HG03108 (cell line): Measurements from ENCODE around the gene SYT15.

Source experiments
- ATAC-seq: cut with Tn5 transposase; IDR thresholded peaks from one replicate; pipeline ENCODE4 v1.9.1; 2021; ENCODE audit warnings: moderate library complexity; ENCODE audit not compliant: unreplicated experiment

The SYT15 gene

DNA sequence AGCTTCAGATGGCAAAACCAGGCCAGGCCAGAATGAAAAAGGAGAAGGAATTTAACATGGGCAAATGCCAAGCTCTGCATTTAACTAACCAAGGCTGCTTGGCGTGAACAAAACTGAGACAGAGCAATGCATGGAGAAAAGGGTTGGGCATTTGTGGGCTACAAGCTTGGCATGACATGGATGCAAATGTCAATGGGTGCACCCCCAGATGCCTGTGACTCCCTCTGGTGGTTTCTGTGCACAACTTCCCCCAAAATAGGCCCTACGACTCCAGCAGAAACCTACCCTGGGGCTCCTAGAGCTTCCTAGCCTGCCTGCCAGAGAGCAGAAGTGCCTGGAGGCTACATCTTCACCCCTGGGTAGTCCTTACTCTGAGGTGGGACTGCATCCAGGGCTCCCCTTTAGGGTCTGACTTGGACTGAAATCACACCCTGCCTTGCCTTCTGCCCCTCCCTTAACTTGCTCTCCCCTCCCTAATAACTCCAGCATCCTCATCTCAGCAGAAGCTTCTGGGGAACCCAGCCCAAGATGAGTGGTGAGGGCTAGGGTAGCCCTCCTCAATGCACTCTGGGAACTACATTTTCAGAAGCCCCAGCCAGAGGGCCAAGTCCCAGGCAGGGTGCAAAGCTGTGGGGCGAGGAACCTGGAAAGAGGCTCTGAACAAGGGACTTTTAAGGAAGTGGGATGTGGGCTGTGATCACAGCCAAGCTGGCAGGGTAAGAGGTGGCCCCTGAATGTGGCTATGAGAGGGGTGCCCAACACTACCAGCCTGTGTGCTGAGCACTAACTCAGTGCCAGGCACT, 33.7 kb upstream of the SYT15 start:
- no peak for ATAC-seq

DNA sequence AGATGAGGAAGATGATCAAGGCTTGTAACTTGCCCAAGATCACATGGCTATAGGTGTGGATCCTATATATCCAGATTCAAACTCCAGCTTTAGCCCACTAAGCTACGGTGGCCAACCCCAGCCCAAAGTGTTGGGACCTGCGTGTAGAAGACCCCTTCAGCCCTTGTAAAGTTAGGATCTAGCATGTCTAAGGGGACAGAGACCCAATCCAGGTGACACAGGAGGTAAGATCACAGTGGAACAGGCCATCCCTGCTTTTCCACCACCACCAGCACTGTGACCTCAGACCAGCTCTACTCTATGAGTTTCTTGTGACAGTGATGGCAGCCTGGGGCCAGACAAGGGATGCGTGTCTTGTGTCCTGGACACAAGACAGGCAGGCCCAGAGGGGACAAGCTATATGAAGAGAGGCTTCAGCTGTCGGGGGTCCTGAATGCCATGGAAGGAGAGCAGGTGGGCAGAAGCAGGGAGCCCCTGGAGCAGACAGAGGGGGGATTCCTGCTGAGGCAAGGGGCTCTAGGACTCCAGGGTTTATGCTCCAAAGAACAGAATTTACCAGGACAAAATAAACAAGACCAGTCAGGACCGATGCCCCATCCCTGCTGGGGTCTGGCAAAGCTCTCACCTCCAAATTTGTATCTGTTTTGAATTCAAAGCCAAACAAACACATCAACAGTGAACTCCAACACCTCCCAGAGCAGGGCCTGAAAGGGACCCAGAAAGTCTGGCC, 32.9 kb upstream of the SYT15 start:
- no peak for ATAC-seq

DNA sequence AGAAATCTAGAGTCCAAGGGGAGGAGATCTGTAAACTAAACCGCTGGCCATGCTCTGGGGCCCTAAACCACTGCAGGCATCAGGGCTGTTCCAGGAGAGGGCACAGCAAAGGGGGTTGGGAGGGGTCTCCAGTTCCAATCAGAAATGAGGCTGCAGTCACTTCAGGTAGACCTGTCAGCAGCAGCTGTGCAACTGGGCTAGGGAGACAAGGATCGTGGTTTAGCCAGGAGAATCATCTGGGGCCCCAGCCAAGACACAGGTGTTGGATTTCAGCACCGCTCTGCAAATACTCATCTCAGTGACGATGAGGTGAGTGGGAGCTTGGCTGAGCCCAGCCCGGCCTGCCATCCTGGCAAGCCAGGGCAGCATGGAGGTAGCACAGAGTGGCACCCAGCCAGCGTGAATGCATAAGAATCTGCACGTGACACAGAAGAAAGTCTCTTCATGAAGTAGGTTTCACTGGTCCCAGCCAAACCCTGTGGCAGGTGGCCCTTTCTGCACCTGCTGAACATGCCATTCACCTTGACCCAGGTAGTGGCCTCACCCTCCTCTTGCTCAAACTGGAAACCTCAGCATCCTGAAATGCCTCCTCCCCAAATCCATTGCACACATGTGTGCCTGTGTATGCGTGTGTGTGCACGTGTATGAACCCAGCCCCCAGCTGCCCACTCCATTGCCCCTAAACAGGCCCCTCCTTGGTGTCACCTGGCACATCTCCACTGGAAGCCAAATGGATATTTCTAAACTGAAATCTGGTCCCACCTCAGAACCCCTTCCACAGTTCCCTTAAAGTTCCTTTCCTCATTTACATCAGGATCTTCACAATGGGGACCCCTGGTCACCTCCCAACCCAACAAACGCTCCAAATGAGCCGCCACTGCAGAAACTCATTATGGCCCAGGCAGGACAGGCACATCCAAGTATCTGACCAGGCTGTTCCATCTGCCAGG, 32.1 kb upstream of the SYT15 start:
- no peak for ATAC-seq

DNA sequence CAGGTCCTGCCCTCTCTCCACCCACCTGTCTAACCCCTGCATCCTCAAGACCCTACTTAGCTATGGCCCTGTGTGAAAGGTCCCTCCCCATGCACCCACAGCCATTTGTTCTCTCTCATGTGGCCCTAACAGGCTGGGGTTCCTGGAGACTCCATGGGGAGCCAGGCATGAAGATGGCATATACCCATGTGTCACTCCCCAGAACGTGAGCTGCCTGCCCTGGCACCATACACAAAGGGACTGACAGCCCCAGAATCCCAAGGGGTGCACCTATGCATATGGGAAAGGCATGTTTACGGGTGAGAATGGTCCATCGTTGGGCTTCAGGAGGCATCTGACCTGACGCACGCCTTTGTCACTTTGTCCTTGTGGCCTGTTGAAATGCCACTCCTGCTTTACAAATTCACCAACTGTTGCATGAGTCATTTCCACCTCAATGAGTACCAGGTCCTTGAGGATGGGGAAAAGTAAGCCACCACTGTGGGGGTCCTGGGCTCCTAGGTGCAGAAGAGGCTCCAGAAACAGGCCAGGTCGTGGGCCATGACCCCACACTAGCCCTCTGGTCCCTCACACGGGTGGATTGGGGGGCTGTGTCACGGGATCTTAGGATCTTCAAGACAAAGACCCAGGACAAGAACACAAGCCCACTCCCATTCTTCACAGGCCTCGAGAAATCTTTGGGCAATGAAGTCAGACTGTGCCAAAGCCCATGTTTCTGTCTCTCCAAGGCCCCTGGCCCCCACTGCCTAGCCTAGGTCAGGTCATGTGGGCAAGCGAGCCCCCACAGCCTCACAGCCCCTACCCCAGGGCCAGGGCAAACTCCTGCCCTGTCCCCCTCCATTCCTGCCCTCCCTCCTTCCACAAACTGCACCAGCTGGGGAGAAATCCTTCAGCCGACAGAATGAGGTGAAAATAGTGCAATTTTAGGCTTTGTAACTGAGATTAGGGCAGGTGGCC, 31.1 kb upstream of the SYT15 start:
- no peak for ATAC-seq

DNA sequence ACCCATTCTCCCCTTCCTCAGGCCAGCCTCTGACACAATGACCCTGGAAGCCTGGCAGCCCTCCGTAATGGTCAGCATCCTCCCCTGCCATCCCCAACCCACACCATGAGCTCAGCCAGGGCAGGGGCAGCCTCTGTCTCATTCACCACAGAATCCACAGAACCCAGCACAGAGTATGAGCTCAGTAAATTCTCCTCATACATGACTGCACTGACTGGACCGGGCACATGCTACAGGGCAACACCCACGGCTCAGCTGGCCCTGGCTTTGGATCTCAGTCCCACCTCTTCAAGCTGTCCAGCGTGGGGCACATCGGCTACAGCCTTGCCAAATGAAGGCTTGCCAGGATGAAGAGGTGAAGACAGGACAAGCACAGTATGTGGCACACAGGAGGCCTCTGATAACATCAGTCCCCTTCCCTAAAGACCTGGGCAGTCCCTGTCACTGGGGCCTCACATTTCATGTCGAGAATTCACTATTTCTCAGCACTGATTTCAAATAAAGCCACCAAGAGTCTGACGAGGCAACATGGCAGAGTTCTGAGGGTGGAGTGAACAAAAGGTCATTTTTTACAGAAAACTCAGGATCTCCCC, 30.3 kb upstream of the SYT15 start:
- ATAC-seq = no peak

DNA sequence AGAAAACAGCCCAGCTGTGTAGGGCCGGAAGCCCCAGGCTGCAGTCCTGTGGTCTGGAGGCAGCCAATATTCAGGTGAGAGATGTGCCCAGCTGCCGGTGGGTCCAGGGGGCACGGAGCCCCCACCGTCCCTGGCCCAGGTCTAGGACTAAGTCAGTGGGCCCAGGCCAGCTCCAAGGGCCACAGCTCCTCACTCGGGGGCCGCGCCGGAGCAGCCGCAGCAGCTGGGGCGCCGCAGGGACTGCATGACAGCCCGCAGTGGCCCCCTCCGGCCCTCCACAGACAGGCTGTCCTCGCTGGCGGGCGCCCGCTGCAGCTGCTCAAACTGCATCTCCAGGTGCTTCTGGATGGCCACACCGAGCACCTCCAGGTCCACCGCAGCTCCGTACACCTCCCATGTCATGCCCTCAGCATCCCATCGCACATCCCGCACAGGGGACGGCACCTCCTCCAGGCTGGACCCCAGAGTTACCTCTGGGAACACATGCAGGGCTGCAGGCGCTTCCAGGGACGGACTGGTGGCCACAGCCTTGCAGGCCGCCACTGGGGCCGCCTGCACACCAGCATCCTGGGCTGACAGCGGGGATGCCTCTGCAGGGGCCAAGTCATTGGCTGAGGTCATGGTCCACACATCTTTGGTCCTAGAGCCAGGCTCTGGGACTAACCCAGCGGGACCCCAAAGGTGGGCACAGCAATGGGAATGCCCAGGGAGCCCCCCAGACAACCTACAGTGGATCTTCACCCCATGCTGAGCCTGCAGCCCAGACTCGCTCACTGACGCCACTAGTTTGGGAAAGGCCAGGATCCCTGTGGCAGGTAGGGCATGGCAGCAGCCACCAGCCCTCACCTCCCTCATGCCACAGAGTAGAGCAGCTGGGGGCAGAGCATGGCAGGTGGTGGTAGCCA, 29.5 kb upstream of the SYT15 start:
- no peak for ATAC-seq

DNA sequence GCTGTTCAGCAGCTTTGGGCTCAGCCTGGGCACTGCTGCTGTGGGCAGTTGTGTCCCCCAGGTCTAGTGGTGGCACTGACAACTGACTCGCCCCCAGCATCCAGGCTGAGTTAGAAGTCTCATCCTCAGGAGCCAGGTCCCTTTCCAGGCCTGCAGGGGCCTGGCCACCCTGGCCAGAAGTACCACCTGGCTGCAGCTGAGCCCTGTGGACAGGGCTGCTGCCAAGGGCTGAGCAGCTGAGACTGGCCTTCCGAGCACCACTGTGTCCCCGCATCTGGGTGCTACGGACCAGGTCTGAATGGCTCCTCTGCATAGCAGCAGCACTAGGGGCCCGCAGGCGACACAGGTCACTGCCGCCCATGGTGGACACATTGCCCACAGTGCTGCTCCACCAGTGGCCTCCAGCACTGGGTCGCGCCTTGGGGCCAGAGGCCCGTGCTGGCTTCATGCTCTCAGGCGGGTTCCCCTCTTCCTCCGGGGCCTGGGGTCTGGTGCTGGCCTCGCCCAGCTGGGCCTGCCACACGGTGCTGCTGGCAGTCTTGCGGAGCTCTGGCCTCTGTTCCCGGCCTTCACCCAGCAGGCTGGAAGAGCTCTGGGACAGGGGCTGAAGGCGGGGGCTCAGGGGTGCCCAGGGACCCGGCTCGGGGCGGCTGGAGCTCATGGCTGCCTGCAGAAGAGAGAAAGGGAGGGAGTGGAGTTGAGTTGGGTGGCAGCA, 28.7 kb upstream of the SYT15 start:
- no peak for ATAC-seq

DNA sequence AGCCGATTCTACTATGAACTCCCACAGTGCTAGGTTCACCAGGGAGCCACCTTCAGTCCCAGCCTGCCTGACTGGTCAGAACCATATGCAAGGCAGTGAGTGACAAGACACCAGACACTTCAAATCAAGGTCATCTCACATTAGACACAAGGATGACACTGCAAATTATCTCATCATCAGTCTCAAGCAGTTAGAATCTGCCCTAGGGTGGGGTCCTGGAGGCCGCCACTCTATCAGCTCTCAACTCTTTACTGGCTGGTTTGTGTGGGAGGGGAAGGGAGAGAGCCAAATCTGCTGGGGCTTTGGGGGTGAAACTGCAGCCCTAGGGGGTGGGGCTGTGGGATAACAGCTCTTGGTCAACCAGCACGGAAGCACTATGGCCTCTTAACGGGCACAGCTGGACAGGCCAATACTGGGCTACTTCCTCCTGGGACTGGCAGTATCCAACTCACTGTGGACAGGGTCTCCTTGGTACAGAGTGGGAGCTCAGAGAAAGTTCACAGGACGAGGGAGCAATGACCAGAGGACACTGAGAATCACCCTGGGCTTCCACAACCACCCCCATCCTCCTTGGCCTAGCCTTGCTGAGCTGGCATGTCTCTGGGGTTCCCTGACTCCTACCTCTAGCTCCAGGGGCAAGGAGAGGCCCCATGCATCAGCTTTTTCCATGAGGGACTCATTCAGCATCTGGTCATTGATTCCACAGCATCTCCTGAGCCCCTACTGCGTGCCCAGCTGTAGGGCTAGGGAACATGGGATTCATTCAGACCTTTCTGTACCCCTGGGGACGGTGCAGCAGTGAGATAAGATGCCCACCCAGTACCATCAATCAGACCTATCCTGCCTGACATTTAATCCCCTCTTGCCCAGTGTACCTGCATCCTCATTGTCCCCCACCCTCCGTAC, 27.9 kb upstream of the SYT15 start:
- ATAC-seq = no peak

DNA sequence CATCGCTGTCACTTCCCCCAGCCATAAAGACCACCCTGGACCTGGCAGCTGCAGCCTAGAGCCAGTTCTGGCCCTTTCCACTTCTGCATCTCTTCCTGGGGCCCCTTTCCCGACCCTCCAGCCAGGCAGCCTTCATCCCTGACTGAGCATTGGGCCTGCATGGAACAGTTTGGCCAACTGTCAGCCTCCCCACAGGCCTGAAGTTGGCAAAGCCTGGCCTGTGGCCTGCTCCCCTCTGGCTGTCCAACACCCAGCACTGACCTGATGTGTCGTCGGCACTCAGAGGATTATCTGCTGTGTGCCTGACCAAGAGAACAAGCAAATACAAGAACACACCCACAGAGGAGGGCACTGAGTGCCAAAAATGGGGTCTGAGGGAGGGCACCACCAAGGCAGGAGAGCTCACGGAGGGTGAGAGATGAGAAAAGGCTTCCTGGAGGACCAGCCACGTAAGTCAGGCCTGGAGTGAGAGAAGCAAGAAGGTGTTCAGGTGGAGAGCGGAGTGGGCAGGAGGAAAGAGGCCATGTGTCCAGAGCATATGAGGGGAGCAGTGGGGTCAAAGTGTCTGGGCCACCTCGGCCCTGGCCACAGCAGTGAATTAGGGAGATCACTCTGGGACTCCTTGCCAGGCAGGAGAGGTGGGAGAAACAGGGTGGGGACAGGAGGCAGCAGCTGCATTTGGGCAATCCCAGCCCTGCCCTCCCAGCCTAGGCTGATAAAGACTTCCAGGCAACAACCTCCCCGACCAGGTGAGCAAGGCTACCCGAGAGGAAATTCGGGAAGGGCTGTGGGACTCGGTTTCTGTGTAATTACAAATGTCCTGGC, 27.0 kb upstream of the SYT15 start:
- no peak for ATAC-seq

DNA sequence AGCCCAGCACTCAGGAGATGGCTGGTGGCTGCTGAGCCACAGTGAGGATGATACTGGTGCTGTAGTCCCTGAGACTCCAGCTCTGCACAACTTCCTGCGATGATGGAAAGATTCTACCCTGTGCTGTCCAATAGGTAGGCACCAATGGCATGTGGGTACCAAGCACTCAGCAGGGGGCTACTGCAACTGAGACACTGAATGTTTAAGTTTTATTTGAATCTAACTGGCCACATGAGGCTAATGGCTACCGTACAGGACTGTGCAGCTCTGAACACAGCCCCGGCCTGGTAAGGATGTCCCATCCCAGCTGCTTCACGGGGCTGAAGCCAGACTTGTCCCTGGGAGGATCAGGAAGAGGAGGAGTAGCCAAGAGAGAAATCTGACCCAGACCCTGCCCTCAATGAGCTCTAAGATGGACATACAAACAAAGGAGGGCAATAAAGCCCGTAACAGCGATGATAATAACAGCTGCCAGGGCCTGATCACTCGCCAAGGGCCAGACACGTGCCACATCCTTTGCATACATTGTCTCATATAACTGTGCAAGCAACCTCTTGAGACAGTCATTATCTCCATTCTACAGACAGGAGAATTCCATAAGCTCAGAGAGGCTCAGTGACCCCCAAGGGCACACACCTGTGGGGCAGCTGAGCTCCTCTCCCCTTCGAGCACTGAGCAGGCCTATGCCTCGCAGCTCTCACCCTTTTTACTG, 26.2 kb upstream of the SYT15 start:
- ATAC-seq = no peak

DNA sequence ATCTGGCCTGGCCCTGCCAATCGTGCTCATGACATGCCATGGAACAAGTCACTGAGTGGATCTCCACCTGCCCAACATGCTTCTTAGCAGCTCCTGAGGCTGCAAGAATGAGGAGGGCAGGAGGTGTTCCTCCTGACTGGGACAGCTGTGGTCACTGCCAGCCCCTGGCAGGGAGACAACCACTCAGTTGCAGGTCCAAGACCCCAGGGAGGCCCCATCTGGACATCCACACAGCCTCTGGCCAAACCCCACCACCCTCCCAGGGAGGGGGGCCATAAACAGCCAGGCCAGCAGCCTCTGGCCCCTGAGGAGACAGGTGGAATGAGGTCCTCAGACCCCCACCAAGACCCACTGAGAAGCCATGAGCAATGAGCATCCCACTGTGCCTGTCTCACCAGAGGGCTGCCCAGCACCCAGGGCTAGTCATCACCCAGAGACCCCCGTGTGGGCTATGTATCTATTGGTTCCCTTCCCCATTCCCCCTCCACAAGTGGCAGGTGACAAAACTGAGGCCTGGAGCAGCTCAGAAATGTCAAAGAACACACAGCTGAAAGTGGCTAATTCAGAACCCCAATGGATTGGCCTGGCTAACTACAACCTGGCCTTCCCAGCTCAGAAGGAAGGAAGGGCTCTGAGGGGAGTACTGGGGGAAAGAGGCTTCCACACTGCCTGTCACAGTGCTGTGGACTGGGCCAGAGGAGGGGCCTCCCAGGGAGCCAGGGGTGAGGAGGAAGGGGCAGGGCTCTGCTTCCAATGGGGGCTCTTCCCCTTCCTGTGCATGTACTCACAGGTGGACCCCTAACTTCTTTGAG, 25.5 kb upstream of the SYT15 start:
- no peak for ATAC-seq

DNA sequence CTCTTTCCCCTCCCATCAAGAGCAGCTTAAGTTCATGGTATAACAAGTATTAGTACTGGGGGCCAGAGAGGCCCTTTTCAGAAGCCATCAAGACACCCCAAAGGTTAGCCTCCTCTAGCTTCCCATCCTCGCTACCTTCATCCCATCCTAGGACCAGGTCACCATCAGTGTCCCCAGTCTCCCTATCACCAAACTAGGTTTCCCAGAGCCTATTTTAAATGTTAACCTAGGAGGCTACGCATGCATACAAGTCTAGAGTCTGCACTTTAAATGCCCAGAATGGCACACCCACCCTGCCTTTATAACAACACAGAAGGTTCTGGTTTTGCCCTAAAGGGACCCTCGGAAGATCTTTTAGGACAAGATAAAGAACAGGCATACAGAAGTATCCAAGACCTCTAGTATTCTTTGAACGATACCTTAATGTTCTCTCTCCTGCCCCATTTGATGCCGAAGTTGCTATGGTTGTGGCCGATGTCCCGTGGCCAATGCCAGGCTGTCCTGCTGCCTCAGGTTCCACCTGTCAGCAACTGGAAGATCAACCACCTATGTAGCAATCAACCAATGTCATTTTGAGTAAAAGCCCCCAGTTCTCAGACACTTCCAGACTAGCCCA, 24.7 kb upstream of the SYT15 start:
- ATAC-seq = no peak

DNA sequence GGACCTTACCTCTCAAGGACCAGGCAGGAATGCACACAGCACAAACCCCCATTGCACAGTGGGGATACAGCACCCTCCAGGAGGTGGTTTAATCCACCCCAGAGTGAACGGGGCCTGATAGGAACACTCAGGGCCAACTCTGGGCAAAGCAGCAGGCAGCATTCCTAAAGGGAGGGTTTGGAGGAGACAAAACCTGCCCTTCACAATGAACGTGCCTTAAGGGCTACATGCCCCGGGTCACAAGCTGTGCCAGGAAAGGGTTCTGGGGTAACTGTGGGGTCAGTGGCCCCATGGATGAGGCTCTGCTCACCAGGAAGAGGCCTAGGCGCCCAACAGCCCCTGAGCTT, 23.6 kb upstream of the SYT15 start:
- ATAC-seq = no peak

DNA sequence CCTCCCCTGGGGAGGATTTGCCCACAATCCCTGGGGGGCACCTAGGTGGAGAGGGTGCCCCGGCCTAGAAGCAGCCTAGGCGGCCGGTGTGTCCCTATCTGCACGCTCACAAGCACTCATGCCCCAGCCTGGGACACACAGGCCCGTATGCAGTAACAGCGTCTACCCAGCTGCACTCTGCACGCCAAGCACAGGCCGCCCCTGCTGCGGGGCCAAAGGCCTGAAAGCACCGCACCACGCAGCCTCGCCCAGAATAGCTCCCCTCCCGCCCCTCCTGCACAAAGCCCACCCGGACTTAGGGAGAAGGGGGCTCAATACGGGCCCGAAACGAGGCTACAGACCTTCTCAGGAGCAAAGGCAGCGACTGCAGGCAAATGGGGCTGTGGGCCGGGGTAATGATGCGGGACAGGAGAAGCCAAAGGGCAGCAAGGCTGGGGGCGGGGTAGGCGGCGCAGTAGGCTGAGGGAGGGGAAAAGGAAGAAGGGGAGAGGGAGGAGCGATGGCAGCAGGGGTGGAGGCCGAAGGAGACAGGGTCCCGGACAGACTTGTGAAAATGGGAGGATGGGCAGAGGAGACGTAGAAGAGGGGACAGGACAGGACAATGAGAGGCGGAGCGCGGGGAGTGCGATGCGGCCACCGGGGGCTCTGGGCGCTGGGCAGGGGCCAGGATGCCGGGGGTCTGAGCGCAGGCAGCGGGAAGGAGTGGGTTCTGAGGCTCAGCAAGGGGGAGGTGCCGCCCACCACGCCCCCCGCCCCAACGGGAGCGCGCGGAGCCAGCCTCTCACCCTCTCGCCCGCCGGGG, 23.0 kb upstream of the SYT15 start:
- ATAC-seq = no peak
